Measurements from ENCODE around the gene GUCA2A. TPM values are rescaled to one million over a fixed set of nuclear protein-coding genes. Genes with fewer than 3 reads are reported as not detected.

Gene GUCA2A
- polyA plus RNA-seq, 1 of the 3 experiments (the other 2 are of a cell fraction), result not detected

DNA sequence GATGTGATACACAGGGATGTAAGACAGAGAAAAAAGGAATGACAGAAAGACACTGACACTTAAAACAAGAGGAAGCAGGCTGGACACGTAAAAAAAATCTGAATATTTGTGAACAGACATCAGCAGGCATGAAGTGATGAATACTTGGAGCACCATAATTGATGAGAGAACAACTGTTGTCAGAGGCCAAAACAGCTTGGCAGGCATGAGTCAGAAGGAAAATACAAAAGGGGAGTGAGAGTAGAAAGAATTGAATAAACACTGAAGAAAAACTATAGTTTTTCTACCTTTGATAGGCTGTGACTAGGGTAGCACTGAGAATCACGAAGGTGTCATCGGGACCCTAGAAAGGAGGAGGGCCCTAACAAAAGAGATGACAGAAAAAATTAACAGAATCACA lies 21.6 kb upstream of the GUCA2A start (continued):
- TF ChIP-seq FOXM1 (IDR thresholded peaks at IDR 0.05; ENCODE audit: low read depth) (no peak), GABPA (IDR thresholded peaks at IDR 0.05; ENCODE audit: low read depth) (no peak), TAF1 (IDR thresholded peaks at IDR 0.05; ENCODE audit: borderline replicate concordance, low read depth, low read length) (no peak), USF2 (IDR thresholded peaks at IDR 0.05; ENCODE audit: borderline replicate concordance, low read depth, low read length) (no peak), CHD2 (IDR thresholded peaks at IDR 0.05; ENCODE audit: low read length, partially characterized antibody) (no peak), NFIC (IDR thresholded peaks at IDR 0.05; ENCODE audit: borderline replicate concordance) (0 out of 2 replicates have a peak, but pooled peaks have one; percentile 14), CTCF (IDR thresholded peaks at IDR 0.05) (no peak), MXI1 (IDR thresholded peaks at IDR 0.05; ENCODE audit: low read depth, low read length) (no peak), EP300 (IDR thresholded peaks at IDR 0.05; ENCODE audit: borderline replicate concordance in 1 of 2, low read depth in 1 of 2, low read length in 1 of 2) (peak in 1 of 2 experiments; percentile 29; a peak in 1 of 4 replicates), GATA2 (CRISPR knock-in tag; IDR thresholded peaks at IDR 0.05) (no peak), EZH2phosphoT487 (IDR thresholded peaks at IDR 0.05; ENCODE audit: borderline replicate concordance, low read depth) (no peak), RAD21 (IDR thresholded peaks at IDR 0.05; ENCODE audit: low read length) (no peak)

GRCh38 chr1:42184616-42185015 lies 20.1 kb upstream of the GUCA2A start:
- Histone ChIP-seq H3K9ac (no peak overlapping the region), H3K9me2 (no peaks in the 10 kb centered on the region), H4K20me1 (ENCODE audit: insufficient read depth) (peaks cover 7% of the 10 kb centered on the region; the same call in 1 of the 2 replicates), H3K4me2 (no peak overlapping the region), H2AFZ (ENCODE audit: low read depth) (no peak overlapping the region), H3K27me3 (ENCODE audit: insufficient read depth) (no peaks in the 10 kb centered on the region), H3K79me2 (ENCODE audit: insufficient read depth) (no peaks in the 10 kb centered on the region; the same call in 1 of the 2 replicates), H3K27ac (ENCODE audit: low read depth in 2 of 2, low read length in 1 of 2) (no peak overlapping the region), H3K9me3 (no peaks in the 10 kb centered on the region), H3F3A (replicated peaks; ENCODE audit: insufficient read depth) (peaks cover 20% of the 10 kb centered on the region), H3K4me1 (ENCODE audit: control insufficient read depth in 1 of 2, insufficient read depth in 2 of 2, low read depth in 1 of 2, low read length in 1 of 2) (peaks cover 8 to 12% of the 10 kb centered on the region in 2 experiments), H3K4me3 (ENCODE audit: low read depth in 2 of 2, low read length in 1 of 2) (no peak overlapping the region), H3K36me3 (replicated peaks in 1 of 2; ENCODE audit: control insufficient read depth in 1 of 2, insufficient read depth in 2 of 2, low read length in 1 of 2) (peaks cover 40 to 49% of the 10 kb centered on the region in 2 experiments)
- WGBS (ENCODE audit: low lambda C conversion rate), result 73% methylated on average over 3 of the region's 3 CpGs
- POLR2A ChIA-PET, result no interaction called here
- CTCF ChIA-PET, result interaction anchor here (3.4 kb wide), 1 partner anchor 11 kb away, joined by 27 read pairs; no protein-coding TSS in a partner anchor
- DNase-seq, result no peak
- TF ChIP-seq REST (IDR thresholded peaks at IDR 0.05; ENCODE audit: low read depth, low read length) (no peak), GABPA (IDR thresholded peaks at IDR 0.05; ENCODE audit: low read depth) (no peak), SIN3A (IDR thresholded peaks at IDR 0.05; ENCODE audit: borderline replicate concordance, low read depth, low read length) (no peak), YY1 (IDR thresholded peaks at IDR 0.05; ENCODE audit: low read depth) (no peak), MXI1 (IDR thresholded peaks at IDR 0.05; ENCODE audit: low read depth, low read length) (no peak), ZBTB33 (IDR thresholded peaks at IDR 0.05; ENCODE audit: borderline replicate concordance, low read depth) (no peak), RCOR1 (IDR thresholded peaks at IDR 0.05; ENCODE audit: low read length) (no peak), EZH2phosphoT487 (IDR thresholded peaks at IDR 0.05; ENCODE audit: borderline replicate concordance, low read depth) (no peak), FOXJ3 (CRISPR knock-in tag; IDR thresholded peaks at IDR 0.05) (no peak), GATA2 (CRISPR knock-in tag; IDR thresholded peaks at IDR 0.05) (no peak), RXRA (IDR thresholded peaks at IDR 0.05; ENCODE audit: borderline replicate concordance, low read depth) (no peak), USF1 (IDR thresholded peaks at IDR 0.05; ENCODE audit: borderline replicate concordance, low read depth) (no peak), TEAD4 (IDR thresholded peaks at IDR 0.05; ENCODE audit: borderline replicate concordance, insufficient read depth) (no peak), RFX5 (IDR thresholded peaks at IDR 0.05; ENCODE audit: low read length) (no peak), MEF2A (IDR thresholded peaks at IDR 0.05; ENCODE audit: borderline replicate concordance, low read depth) (no peak)
